GM10266 (cell line): ENCODE measurements around the gene STX18.

Experiments
- DNase-seq: peaks from one replicate; pipeline ENCODE4 v3.0.0; 2012; ENCODE audit errors: extremely low spot score
- TF ChIP-seq, protein P1 (sequence below): IDR thresholded peaks from 2 replicates; pipeline ENCODE4 v1.5.1; 2012; ENCODE audit warnings: mild to moderate bottlenecking, low read depth; ENCODE audit not compliant: control insufficient read depth, insufficient read depth; ENCODE audit errors: missing control alignments

The STX18 gene

DNA sequence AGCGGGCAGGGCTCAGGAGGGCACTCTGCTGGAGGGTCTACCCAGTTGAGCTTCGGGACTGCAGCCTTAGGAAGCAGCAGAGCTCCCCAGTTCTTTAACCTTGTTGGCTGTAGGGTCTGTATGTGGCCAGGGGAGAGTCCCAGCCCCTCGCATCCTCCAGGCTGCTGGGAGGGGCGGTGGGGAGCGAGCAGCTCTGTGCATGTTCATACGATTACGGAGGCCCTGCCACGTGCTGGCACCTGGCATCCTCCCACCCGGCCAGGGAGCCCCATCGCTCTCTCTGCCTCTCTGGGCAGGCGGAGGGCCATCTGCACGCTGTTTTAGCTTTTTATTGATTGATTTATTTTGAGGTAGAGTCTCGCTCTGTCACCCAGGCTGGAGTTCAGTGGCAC, 133.7 kb downstream of the STX18 start:
- TF ChIP-seq, protein P1, sequence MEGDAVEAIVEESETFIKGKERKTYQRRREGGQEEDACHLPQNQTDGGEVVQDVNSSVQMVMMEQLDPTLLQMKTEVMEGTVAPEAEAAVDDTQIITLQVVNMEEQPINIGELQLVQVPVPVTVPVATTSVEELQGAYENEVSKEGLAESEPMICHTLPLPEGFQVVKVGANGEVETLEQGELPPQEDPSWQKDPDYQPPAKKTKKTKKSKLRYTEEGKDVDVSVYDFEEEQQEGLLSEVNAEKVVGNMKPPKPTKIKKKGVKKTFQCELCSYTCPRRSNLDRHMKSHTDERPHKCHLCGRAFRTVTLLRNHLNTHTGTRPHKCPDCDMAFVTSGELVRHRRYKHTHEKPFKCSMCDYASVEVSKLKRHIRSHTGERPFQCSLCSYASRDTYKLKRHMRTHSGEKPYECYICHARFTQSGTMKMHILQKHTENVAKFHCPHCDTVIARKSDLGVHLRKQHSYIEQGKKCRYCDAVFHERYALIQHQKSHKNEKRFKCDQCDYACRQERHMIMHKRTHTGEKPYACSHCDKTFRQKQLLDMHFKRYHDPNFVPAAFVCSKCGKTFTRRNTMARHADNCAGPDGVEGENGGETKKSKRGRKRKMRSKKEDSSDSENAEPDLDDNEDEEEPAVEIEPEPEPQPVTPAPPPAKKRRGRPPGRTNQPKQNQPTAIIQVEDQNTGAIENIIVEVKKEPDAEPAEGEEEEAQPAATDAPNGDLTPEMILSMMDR, result no peak
- no peak for DNase-seq

- DNase-seq, result no peak
- TF ChIP-seq, protein P1, result no peak
Observed at GRCh38 chr4:4407299-4408131, 134.3 kb downstream of the STX18 start.

- no peak for DNase-seq
- TF ChIP-seq, protein P1, result no peak
Observed at GRCh38 chr4:4406455-4407298, 135.2 kb downstream of the STX18 start.

DNA sequence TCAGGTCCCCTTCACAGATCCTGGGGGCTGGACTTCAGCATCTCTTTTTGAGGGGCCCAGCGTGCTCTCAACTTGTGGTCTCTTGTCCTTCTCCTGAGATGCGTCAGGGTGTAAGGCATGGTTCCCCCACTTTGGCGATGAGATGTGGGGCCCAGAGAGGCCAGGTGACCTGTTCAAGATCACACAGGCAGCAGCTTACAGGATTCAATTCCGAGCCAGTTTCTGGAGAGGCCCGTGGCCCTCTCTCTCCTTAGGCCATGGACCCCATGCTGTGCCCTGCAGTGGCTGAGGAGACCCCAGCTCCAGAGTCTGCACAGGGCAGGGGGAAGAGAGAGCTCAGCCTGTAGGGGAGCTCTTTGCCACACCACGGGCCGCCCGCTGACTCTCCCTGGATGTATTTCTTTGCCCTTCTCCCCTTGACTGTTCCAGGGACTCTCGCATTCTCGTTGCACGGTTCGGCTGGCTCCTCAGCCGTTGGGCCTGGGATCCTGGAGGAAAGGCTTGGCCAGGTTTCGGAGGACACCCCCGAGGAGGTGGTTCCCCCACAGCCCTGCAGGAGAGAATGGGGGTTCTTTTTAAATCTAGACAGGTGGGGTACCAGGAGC, 136.4 kb downstream of the STX18 start:
- DNase-seq, result no peak
- TF ChIP-seq, protein P1, result no peak

- no peak for DNase-seq
Observed at GRCh38 chr4:4402966-4403365, 138.9 kb downstream of the STX18 start.

DNA sequence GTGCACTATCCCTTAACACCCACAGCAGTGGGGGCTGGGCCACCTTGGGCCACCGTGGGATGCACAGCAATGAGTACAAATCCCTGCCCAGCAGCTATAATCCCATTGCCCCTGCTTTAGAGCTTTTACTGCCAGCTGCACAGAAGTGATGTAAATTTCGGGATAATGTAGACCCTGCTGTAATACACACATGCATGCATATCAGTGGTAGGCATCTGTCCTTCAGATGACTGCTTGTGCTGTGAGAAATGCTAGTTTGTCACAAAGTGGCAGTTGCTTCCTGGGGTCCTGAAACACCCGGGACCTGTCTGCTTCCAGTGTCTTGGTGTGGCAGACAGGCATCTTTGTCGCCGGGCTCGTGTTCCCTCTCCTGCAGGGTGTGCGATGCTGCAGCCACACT, 140.8 kb downstream of the STX18 start:
- TF ChIP-seq, protein P1, result no peak
- no peak for DNase-seq

More at GRCh38 chr4:4402966-4403365, 138.9 kb downstream of the STX18 start:
- TF ChIP-seq, protein P1, result no peak
